Gastrocnemius medialis (tissue), 4 donors: ENCODE data around the gene HS3ST6. TPM values are rescaled to one million over a fixed set of nuclear protein-coding genes. Genes with fewer than 3 reads are reported as not detected.

Experiments used
- ATAC-seq, 2 donors: fragments of 150-250 bp; one replicate each; pipeline ENCODE4 v1.9.1; 2016
- DNase-seq, 2 donors: peaks; one replicate each; pipeline ENCODE4 v3.0.0-alpha.2; 2019
- H3K27ac ChIP-seq, 4 donors: fragments of 200-600 bp; sonication (generic); 1 replicate in 1 of 4; 2 replicates in 3 of 4; pipeline ENCODE4 v1.5.1; 2016 to 2018; ENCODE audit warnings: mild to moderate bottlenecking in 2 of 4, moderate library complexity in 1 of 4
- H3K27me3 ChIP-seq, 3 donors: fragments of 200-600 bp; sonication (generic) in 2 of 3; 1 replicate in 1 of 3; 2 replicates in 2 of 3; pipeline versions ENCODE4 v1.5.1 to v1.6.0; 2016 to 2019; ENCODE audit warnings: mild to moderate bottlenecking in 1 of 3, moderate library complexity in 1 of 3
- H3K36me3 ChIP-seq, 2 donors: fragments of 200-600 bp; sonication (generic) in 1 of 2; one replicate each; pipeline ENCODE4 v1.5.1; 2017 to 2018
- H3K4me1 ChIP-seq, 2 donors: fragments of 200-600 bp; sonication (generic) in 1 of 2; one replicate each; pipeline ENCODE4 v1.5.1; 2016 to 2017; ENCODE audit warnings: mild to moderate bottlenecking in 2 of 2
- H3K4me3 ChIP-seq, 4 donors: fragments of 200-600 bp; sonication (generic) in 3 of 4; 1 replicate in 1 of 4; 2 replicates in 3 of 4; pipeline ENCODE4 v1.5.1; 2016 to 2019; ENCODE audit warnings: mild to moderate bottlenecking in 2 of 4
- H3K9me3 ChIP-seq, 3 donors: fragments of 200-600 bp; sonication (generic) in 2 of 3; 1 replicate in 1 of 3; 2 replicates in 2 of 3; pipeline ENCODE4 v1.5.1; 2016 to 2019
- POLR2A ChIP-seq, 2 donors: fragments of 450-650 bp; IDR thresholded peaks; one replicate each; pipeline ENCODE4 v1.6.1; 2017; ENCODE audit warnings: antibody characterized with exemption in 2 of 2, mild to moderate bottlenecking in 2 of 2, moderate library complexity in 2 of 2
- in situ Hi-C, 4 donors: fragments of 200-750 bp; cut with MboI; loops; one replicate each; pipeline versions ENCODE4 v1.15.0 to v1.8.0; 2017; ENCODE audit warnings: low sequenced_read_pairs in 4 of 4
- intact Hi-C: fragments of 100-400 bp; cut with DNase I; formaldehyde crosslinking; loops from one replicate; pipeline ENCODE4 v1.15.1; 2023; ENCODE audit warnings: low total_unique reads
- total RNA-seq, 4 donors: library from RNA; depleted of rRNA; stranded (reverse); fragments of >200 nt; gene quantifications; one replicate each; pipeline versions ENCODE4 v1.1.0 to v1.2.3, GENCODE V29; 2016
- TF ChIP-seq, protein P1 (sequence below), 5 experiments: fragments of 450-650 bp in 3 of 5; fragments of 200-600 bp in 2 of 5; sonication (generic) in 2 of 5; IDR thresholded peaks in 4 of 5; conservative IDR thresholded peaks in 1 of 5; 1 replicate in 4 of 5; 2 replicates in 1 of 5; pipeline ENCODE4 v1.5.1; 2016 to 2019; ENCODE audit warnings: antibody characterized with exemption in 5 of 5, mild to moderate bottlenecking in 3 of 5, moderate library complexity in 3 of 5

Gene HS3ST6
- total RNA-seq, 4 donors from 2014 or later, result not detected

DNA sequence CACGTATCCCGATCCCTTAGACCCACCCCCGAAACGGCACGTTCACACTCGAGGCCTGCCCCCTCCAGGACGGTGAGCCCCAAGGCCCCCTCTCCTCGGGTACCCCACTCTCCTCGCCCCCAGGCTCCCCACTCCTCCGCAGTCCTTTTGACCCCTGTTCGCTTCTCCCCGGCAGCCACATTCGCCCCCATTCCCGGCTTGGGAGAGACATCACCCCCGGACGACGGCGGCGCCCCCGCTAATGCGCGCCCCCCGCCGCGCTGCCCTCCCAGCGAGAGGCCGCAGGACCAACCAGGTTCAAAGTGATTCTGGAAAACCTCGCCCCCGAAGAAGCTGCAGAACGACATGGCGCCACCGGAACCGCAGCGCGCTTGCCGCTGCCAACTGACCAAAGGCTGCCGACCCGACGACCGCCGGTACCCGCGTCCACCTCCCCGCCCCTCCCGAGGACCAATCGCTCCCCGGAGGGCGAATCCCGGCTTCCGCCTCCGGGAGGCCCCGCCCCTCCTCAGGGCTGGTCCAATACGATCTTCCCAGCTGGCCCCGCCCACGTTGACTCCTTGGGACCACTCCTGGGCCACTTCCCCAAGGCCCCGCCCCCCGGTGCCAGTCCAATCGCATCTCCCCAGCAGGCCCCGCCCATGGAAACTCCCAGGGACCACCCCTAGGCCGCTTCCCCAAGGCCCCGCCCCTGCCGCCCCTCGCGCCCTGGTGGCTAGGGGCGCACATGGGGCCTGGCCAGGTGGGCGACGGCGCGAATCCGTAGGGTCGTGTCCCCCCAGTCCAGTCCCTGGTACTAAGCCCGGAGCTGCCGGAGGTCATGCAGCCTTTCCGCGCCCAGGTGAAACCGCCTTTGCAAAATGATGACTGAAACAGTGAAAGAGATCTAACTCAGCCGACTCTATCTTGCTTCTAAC is 24.9 kb upstream of the HS3ST6 start, which contains the start of gene MSRB1:
Gene MSRB1, minus strand, starts transcription at position 390 of the 917 bp plus-strand sequence. Its CDS starts 43 bp downstream, at position 347.
- peaks cover 29 to 58% of the 10 kb centered on the region in 2 donors for H3K4me1 ChIP-seq
- H3K27me3 ChIP-seq, result no peaks in the 10 kb centered on the region
- peak within 1 kb of the TSS; percentile 81 to 99 (median 94) for H3K4me3 ChIP-seq
- peaks cover 2 to 26% of the 10 kb centered on the region in 2 donors for H3K36me3 ChIP-seq
- intact Hi-C loops, result loop anchor here (10.0 kb wide), 1 partner anchor 592 kb away; the partner anchor contains the start of genes CEMP1 and PDPK1
- DNase-seq (peak; percentile 100), ATAC-seq (peak; percentile 59 to 80)
- peak; percentile 98 to 100 for TF ChIP-seq POLR2A (IDR thresholded peaks at IDR 0.05)
- TF ChIP-seq, protein P1, sequence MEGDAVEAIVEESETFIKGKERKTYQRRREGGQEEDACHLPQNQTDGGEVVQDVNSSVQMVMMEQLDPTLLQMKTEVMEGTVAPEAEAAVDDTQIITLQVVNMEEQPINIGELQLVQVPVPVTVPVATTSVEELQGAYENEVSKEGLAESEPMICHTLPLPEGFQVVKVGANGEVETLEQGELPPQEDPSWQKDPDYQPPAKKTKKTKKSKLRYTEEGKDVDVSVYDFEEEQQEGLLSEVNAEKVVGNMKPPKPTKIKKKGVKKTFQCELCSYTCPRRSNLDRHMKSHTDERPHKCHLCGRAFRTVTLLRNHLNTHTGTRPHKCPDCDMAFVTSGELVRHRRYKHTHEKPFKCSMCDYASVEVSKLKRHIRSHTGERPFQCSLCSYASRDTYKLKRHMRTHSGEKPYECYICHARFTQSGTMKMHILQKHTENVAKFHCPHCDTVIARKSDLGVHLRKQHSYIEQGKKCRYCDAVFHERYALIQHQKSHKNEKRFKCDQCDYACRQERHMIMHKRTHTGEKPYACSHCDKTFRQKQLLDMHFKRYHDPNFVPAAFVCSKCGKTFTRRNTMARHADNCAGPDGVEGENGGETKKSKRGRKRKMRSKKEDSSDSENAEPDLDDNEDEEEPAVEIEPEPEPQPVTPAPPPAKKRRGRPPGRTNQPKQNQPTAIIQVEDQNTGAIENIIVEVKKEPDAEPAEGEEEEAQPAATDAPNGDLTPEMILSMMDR (IDR thresholded peaks at IDR 0.05 in 4 of 5, conservative IDR thresholded peaks at IDR 0.05 in 1 of 5), result peak in 1 of 5 experiments; percentile 18
- H3K27ac ChIP-seq, result peak within 1 kb of the TSS; percentile 98 to 100 (median 98)
- no peaks in the 10 kb centered on the region for H3K9me3 ChIP-seq
- in situ Hi-C loops, result no loop called here

DNA sequence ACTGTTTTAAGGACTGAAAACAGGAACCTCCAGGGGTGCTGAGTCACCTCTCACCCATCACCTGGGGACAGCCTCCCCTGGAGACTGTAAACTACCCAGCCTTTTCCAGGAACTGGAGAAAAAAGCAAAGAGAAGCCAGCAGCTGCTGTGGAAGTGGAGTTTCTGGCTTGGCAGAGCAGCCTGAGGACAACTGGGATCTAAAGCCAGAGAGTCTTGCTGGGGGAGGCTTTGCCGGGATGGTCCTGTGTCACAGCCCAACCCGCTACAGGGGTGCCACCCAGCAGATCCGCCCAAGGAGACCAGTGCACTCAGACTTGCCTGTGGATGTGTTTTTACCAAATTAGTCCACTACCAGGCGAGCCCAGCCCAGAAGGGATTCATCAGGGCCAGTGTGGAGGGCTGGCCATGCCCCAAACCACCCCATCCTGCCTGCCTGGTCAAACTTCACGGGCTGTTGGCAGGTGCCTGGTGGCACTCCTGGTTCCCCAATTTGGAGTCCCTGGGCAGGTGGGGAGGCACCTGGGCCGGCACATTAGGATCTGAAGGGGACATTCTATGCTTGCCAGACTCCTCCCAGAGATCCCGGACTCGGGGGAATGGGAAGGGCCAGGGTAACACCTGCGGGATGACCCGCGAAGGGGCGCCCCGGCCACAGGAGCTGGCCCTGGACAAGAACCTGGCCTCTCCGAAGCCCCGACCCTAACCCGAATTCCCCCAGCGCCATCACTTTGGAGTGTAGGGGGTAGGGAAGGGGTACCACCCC is 24.0 kb upstream of the HS3ST6 start:
- intact Hi-C loops (loop anchor here (10.0 kb wide), 1 partner anchor 593 kb away; the partner anchor contains the start of genes CEMP1 and PDPK1), in situ Hi-C loops (no loop called here)
- H3K36me3 ChIP-seq, result peaks cover 4 to 35% of the 10 kb centered on the region in 2 donors
- no peaks in the 10 kb centered on the region for H3K27me3 ChIP-seq
- peak overlapping the region; percentile 98 to 100 (median 98) for H3K27ac ChIP-seq
- DNase-seq (peak in 1 of 2 donors; percentile 50), ATAC-seq (peak; percentile 0 to 5)
- H3K4me1 ChIP-seq, result peaks cover 28 to 52% of the 10 kb centered on the region in 2 donors
- H3K9me3 ChIP-seq, result no peaks in the 10 kb centered on the region
- peak overlapping the region; percentile 81 to 99 (median 94) for H3K4me3 ChIP-seq
- TF ChIP-seq POLR2A (IDR thresholded peaks at IDR 0.05), result no peak
- TF ChIP-seq, protein P1 (IDR thresholded peaks at IDR 0.05 in 4 of 5, conservative IDR thresholded peaks at IDR 0.05 in 1 of 5), result no peak

DNA sequence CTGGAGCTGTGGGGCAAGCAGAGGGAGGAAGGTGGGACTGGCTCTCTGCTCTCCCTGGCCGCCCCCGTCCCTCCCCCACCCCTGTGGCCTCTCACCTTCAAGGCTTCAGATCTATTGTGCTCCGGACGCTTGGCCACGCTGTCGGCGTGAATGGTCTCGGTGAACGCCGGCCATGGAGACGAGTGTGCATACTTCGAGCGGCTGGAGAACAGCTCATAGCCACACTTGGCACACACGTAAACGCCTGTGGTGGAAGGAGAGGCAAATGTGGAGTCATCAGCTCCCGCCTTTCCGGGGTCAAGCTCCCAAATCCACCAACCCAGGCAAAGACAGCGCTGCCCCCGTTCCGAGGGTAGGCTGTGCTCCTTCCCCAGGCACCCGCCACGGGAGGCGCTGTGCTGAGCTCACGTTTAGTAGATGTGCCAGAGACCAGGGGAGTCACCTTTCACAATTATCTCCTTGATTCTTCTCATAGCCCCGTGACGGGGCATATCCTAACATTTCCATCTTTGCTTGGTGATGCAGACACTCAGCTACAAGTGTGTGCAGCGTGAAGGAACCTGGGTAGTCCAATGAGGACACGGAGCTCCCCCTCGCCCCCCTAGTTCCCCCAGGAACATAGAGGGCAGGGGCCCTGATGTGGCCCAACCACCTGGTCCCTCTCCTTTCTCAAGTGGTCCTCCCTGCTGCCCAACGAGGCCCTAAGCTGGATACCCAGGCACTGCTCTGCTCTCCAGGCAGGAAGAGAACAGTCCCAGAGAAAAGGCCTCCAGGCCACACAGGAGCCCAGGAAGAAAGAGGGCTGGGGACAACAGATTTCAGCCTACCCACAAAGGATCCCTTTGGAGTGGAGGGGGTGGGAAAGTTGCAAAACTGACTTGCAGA is 23.2 kb upstream of the HS3ST6 start:
- peak overlapping the region; percentile 98 to 100 (median 98) for H3K27ac ChIP-seq
- H3K4me1 ChIP-seq, result peaks cover 28 to 44% of the 10 kb centered on the region in 2 donors
- H3K36me3 ChIP-seq, result peaks cover 4 to 39% of the 10 kb centered on the region in 2 donors
- intact Hi-C loops (loop anchor here (10.0 kb wide), 1 partner anchor 593 kb away; the partner anchor contains the start of genes CEMP1 and PDPK1), in situ Hi-C loops (no loop called here)
- TF ChIP-seq, protein P1 (IDR thresholded peaks at IDR 0.05 in 4 of 5, conservative IDR thresholded peaks at IDR 0.05 in 1 of 5), result peak in 4 of 5 experiments; percentile 24 to 48 (median 36)
- peak; percentile 47 to 76 for TF ChIP-seq POLR2A (IDR thresholded peaks at IDR 0.05)
- peak overlapping the region; percentile 81 to 99 (median 94) for H3K4me3 ChIP-seq
- no peaks in the 10 kb centered on the region for H3K27me3 ChIP-seq
- H3K9me3 ChIP-seq, result no peaks in the 10 kb centered on the region
- ATAC-seq, result peak; percentile 27 to 42
- peak in 1 of 2 donors; percentile 84 for DNase-seq
